ENCODE measurements around the gene TMC6.

Gene TMC6

DNA sequence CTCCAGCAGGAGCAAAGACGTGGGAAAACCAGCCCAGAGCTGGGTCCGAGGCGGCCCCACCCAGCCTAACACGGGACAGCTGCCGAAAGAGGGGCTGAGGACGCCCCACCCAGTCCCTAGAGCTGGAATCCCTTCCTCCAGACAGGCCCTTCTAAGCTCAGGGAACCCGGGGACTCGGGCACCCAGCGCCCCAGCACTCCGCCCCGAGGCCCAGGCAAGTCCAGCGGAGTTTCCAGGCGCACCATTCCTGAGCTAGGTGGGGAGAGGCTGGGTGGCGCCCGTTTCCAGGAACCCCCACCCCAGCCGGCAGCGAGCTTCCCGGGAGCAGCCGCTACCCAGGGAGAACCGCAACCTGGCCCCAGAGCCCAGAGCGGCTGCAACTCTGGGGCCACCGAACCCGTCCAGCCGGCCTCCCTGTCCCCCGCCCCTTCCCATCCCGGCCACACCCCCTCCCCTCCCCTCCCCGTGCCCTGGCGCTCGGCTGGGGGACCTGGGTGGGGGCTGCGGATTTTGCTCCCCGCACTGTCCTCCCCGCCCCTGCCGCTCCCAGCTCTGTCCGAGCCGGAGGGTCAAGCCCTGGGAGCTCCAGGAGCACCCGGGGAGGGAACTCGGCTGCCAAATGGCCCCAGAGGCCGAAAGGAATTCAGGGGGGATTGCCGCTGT, 536 bp downstream of the TMC6 start:
- H3K4me1 ChIP-seq (ENCODE audit: control insufficient read depth, insufficient read depth, low read length): no peaks in the 10 kb centered on the region
- peak overlapping the region; percentile 73 for H3K27ac ChIP-seq (ENCODE audit: low read depth, low read length)
- peak overlapping the region; percentile 66 for H3K4me3 ChIP-seq (ENCODE audit: low read length)
- peaks cover 3% of the 10 kb centered on the region for H3K27me3 ChIP-seq (ENCODE audit: control insufficient read depth, insufficient read depth, low read length)
- peak overlapping the region; percentile 56 for H3K9ac ChIP-seq (ENCODE audit: low read length)
- peaks cover 11% of the 10 kb centered on the region for H3K36me3 ChIP-seq (ENCODE audit: control insufficient read depth, insufficient read depth, low read length)

DNA sequence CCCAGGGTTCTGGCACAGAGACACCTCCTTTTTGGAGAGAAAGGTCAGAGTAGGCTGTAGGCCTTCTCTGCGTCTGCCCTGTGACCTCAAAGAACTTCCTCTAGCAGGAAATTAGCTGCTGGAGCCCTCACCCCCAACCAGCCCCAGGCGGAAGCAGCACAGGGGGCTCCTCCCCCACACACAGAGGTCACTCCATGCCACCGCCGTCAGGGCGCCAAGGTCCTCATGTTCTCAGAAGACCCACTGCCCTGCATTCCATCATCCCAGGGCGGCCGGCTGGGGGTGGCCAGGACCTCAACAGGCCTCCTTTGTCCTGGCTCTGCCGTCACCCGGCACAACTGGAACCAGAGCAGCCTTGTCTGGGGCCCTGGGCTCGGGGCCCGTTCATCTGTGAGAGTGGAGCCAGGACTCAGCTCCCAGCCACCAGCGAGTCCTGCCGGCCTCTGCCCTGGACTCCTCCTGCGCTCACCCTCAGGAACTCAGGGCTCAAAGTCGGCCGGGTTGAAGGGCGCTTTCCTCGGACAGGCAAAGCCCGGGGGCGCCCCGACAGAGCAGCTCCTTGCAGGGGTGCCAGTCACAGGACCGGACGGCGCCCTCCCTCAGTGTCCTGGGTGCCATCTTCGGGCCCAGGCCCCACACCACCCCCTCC, 1.2 kb downstream of the TMC6 start:
- H3K4me3 ChIP-seq (ENCODE audit: low read length): peak overlapping the region; percentile 66
- peaks cover 3% of the 10 kb centered on the region for H3K27me3 ChIP-seq (ENCODE audit: control insufficient read depth, insufficient read depth, low read length)
- peaks cover 12% of the 10 kb centered on the region for H3K36me3 ChIP-seq (ENCODE audit: control insufficient read depth, insufficient read depth, low read length)
- H3K4me1 ChIP-seq (ENCODE audit: control insufficient read depth, insufficient read depth, low read length): no peaks in the 10 kb centered on the region
- H3K9ac ChIP-seq (ENCODE audit: low read length): peak overlapping the region; percentile 56
- peak overlapping the region; percentile 73 for H3K27ac ChIP-seq (ENCODE audit: low read depth, low read length)

GRCh38 chr17:78126895-78127238, 1.7 kb downstream of the TMC6 start:
- H3K9ac ChIP-seq (ENCODE audit: low read length): no peak overlapping the region
- no peak overlapping the region for H3K27ac ChIP-seq (ENCODE audit: low read depth, low read length)

GRCh38 chr17:78125976-78126894, 2.3 kb downstream of the TMC6 start:
- peaks cover 12% of the 10 kb centered on the region for H3K36me3 ChIP-seq (ENCODE audit: control insufficient read depth, insufficient read depth, low read length)

More at GRCh38 chr17:78126895-78127238, 1.7 kb downstream of the TMC6 start:
- Histone ChIP-seq H3K4me1 (ENCODE audit: control insufficient read depth, insufficient read depth, low read length) (no peaks in the 10 kb centered on the region), H3K27me3 (ENCODE audit: control insufficient read depth, insufficient read depth, low read length) (peaks cover 3% of the 10 kb centered on the region), H3K36me3 (ENCODE audit: control insufficient read depth, insufficient read depth, low read length) (peaks cover 12% of the 10 kb centered on the region), H3K4me3 (ENCODE audit: low read length) (peak overlapping the region; percentile 66)

DNA sequence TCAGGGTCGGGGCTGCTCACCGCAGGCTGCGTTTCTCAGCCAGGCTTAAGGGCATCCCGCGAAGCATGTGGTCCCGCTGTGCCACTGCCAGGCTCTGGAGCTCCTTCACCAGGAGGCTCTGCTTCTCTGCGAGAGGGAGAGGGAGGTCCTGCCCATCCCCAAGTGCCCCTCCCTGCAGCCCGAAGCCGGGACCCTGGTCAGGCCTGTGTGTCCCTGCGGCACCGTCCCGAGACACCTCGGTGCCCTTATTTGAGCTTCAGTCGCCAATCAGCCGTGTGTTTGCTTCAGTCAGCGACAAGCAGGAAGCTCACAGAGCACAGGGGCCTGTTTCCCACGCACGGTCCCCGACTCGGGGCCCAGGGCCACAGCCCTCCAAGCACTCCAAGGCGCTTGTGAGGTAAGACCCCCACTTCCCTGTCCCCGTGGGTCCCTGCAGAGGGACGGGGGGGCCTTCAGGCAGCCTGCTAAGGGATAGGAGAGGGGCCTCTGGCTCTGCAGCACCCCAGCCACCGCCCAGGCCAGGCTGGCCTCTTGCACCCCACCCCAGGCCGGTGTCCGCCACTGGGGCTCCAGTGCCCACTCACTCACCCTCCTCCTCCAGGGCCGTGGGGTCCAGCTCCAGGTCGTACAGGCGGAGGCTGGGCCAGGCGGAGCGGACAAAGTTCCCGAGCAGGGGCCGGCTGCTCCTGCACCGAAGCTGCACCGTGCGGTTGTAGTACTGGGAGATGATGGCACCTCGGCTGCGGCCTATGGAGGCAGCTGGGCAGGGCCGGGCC, 3.2 kb downstream of the TMC6 start:
- Histone ChIP-seq H3K9ac (ENCODE audit: low read length) (no peak overlapping the region), H3K27ac (ENCODE audit: low read depth, low read length) (no peak overlapping the region)

More at GRCh38 chr17:78125976-78126894, 2.3 kb downstream of the TMC6 start:
- Histone ChIP-seq H3K27me3 (ENCODE audit: control insufficient read depth, insufficient read depth, low read length) (peaks cover 3% of the 10 kb centered on the region), H3K4me1 (ENCODE audit: control insufficient read depth, insufficient read depth, low read length) (no peaks in the 10 kb centered on the region), H3K4me3 (ENCODE audit: low read length) (peak overlapping the region; percentile 12), H3K9ac (ENCODE audit: low read length) (no peak overlapping the region), H3K27ac (ENCODE audit: low read depth, low read length) (no peak overlapping the region)

GRCh38 chr17:78124836-78125137, 3.8 kb downstream of the TMC6 start:
- H3K36me3 ChIP-seq (ENCODE audit: control insufficient read depth, insufficient read depth, low read length): peaks cover 12% of the 10 kb centered on the region
- peak overlapping the region; percentile 36 for H3K4me3 ChIP-seq (ENCODE audit: low read length)
- no peak overlapping the region for H3K9ac ChIP-seq (ENCODE audit: low read length)
- H3K4me1 ChIP-seq (ENCODE audit: control insufficient read depth, insufficient read depth, low read length): no peaks in the 10 kb centered on the region
- peaks cover 3% of the 10 kb centered on the region for H3K27me3 ChIP-seq (ENCODE audit: control insufficient read depth, insufficient read depth, low read length)
- H3K27ac ChIP-seq (ENCODE audit: low read depth, low read length): no peak overlapping the region

More for the DNA sequence above, 3.2 kb downstream of the TMC6 start:
- H3K27me3 ChIP-seq (ENCODE audit: control insufficient read depth, insufficient read depth, low read length): peaks cover 3% of the 10 kb centered on the region
- H3K36me3 ChIP-seq (ENCODE audit: control insufficient read depth, insufficient read depth, low read length): peaks cover 12% of the 10 kb centered on the region
- H3K4me1 ChIP-seq (ENCODE audit: control insufficient read depth, insufficient read depth, low read length): no peaks in the 10 kb centered on the region
- peak overlapping the region; percentile 36 for H3K4me3 ChIP-seq (ENCODE audit: low read length)

DNA sequence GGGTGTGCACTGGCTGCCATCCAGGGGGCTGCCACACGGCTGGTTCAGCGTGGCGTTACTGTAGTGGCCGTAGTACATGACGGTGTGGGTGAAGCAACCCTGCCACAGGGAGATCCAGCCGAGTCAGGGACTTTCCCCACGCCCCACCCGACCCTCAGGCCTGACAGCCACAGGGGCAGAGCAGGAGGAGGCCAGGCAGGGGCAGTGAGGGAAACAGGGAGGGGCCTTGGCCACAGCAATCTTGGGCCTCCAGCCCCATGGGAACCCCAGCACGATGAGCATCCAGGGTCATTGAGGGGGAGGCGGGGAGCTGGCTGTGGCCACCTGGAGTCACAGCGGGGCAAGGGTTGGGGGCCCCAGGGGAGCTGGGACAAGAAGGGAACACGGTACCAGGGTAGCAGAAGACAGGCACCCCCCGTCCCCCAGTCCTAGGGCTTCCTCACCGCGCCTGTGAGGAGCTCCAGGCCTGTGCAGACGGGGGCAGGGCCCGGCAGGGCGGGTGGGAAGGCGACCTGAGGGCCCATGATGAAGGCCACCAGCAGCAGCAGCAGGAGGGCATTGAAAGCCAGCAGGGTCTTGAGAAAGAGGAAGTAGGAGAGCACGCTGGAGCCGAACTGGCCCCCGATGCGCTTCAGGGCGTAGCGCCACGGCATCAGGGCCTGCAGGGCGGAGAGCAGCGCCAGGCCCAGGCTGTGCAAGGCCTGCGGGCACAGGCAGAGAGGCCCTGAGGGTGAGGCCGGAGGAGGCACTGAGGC, 4.3 kb downstream of the TMC6 start:
- H3K27me3 ChIP-seq (ENCODE audit: control insufficient read depth, insufficient read depth, low read length): peaks cover under 1% of the 10 kb centered on the region
- no peaks in the 10 kb centered on the region for H3K4me1 ChIP-seq (ENCODE audit: control insufficient read depth, insufficient read depth, low read length)
- no peak overlapping the region for H3K27ac ChIP-seq (ENCODE audit: low read depth, low read length)
- peaks cover 12% of the 10 kb centered on the region for H3K36me3 ChIP-seq (ENCODE audit: control insufficient read depth, insufficient read depth, low read length)
- no peak overlapping the region for H3K4me3 ChIP-seq (ENCODE audit: low read length)
- H3K9ac ChIP-seq (ENCODE audit: low read length): no peak overlapping the region

- peaks cover 12% of the 10 kb centered on the region for H3K36me3 ChIP-seq (ENCODE audit: control insufficient read depth, insufficient read depth, low read length)
Measured at GRCh38 chr17:78123258-78123929, 5.2 kb downstream of the TMC6 start.

DNA sequence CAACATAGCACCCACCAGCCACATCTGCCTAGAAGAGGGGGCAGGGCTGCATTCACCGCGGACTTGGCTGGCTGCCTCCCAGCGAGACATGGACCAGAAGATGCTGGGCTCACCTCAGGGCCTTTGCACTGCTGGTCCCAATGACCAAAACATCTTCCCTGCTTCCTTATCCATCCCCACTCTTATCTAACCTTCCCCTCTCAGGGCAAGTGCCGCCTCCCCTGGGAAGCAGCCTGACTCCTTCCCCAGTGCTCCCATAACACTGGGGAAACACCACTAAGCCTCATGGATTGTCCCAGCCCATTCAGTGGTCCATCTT, 5.7 kb downstream of the TMC6 start:
- H3K27me3 ChIP-seq (ENCODE audit: control insufficient read depth, insufficient read depth, low read length): no peaks in the 10 kb centered on the region
- no peaks in the 10 kb centered on the region for H3K4me1 ChIP-seq (ENCODE audit: control insufficient read depth, insufficient read depth, low read length)
- H3K9ac ChIP-seq (ENCODE audit: low read length): no peak overlapping the region
- no peak overlapping the region for H3K4me3 ChIP-seq (ENCODE audit: low read length)
- H3K36me3 ChIP-seq (ENCODE audit: control insufficient read depth, insufficient read depth, low read length): peaks cover 12% of the 10 kb centered on the region
- no peak overlapping the region for H3K27ac ChIP-seq (ENCODE audit: low read depth, low read length)

More at GRCh38 chr17:78123258-78123929, 5.2 kb downstream of the TMC6 start:
- no peak overlapping the region for H3K9ac ChIP-seq (ENCODE audit: low read length)
- no peaks in the 10 kb centered on the region for H3K27me3 ChIP-seq (ENCODE audit: control insufficient read depth, insufficient read depth, low read length)
- no peaks in the 10 kb centered on the region for H3K4me1 ChIP-seq (ENCODE audit: control insufficient read depth, insufficient read depth, low read length)
- no peak overlapping the region for H3K27ac ChIP-seq (ENCODE audit: low read depth, low read length)
- no peak overlapping the region for H3K4me3 ChIP-seq (ENCODE audit: low read length)

- Histone ChIP-seq H3K9ac (ENCODE audit: low read length) (no peak overlapping the region), H3K4me1 (ENCODE audit: control insufficient read depth, insufficient read depth, low read length) (no peaks in the 10 kb centered on the region), H3K27me3 (ENCODE audit: control insufficient read depth, insufficient read depth, low read length) (no peaks in the 10 kb centered on the region), H3K4me3 (ENCODE audit: low read length) (no peak overlapping the region), H3K27ac (ENCODE audit: low read depth, low read length) (no peak overlapping the region), H3K36me3 (ENCODE audit: control insufficient read depth, insufficient read depth, low read length) (peaks cover 12% of the 10 kb centered on the region)
Measured at GRCh38 chr17:78122216-78122930, 6.2 kb downstream of the TMC6 start.

DNA sequence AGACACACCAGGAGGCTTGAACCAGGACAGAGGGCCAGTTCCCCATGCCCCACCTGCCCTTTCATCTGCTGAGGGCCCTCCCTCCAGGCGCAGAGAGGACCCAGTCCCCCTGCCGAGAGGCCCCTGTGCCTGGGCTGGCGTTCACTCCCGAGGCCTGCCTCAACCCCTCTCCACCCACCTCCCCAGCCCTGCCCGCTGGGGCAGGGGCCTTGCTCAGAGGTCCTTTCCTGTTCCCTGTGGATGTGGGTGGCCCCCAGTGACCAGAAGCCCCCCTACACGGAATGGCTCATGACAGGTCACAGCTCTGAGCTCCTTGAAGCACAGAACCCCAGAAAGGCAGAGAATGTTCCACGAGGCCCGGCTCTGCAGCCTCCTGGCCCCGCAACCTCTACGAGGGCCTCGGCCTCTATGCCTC, 6.7 kb downstream of the TMC6 start:
- H3K4me3 ChIP-seq (ENCODE audit: low read length): no peak overlapping the region
- no peak overlapping the region for H3K9ac ChIP-seq (ENCODE audit: low read length)
- H3K27ac ChIP-seq (ENCODE audit: low read depth, low read length): no peak overlapping the region
- no peaks in the 10 kb centered on the region for H3K4me1 ChIP-seq (ENCODE audit: control insufficient read depth, insufficient read depth, low read length)
- peaks cover 12% of the 10 kb centered on the region for H3K36me3 ChIP-seq (ENCODE audit: control insufficient read depth, insufficient read depth, low read length)
- H3K27me3 ChIP-seq (ENCODE audit: control insufficient read depth, insufficient read depth, low read length): no peaks in the 10 kb centered on the region
